ENCODE measurements around the gene CARNS1.

The CARNS1 gene

GRCh38 chr11:67445515-67445914, 30.0 kb downstream of the CARNS1 start:
- DNase-seq, result no peak

GRCh38 chr11:67448220-67448609, 32.7 kb downstream of the CARNS1 start:
- DNase-seq, result no peak

GRCh38 chr11:67449116-67449844, 33.8 kb downstream of the CARNS1 start:
- no peak for DNase-seq

- DNase-seq, result no peak
Observed at GRCh38 chr11:67450796-67451657, 35.5 kb downstream of the CARNS1 start.

GRCh38 chr11:67451658-67451976, 36.1 kb downstream of the CARNS1 start:
- no peak for DNase-seq

GRCh38 chr11:67452141-67452952, 36.9 kb downstream of the CARNS1 start, which contains the start of gene GPR152:
Gene GPR152, minus strand, starts transcription at chr11:67452729. Its CDS starts 5 bp downstream, at chr11:67452724.
- DNase-seq, result no peak

GRCh38 chr11:67453816-67454732, 38.6 kb downstream of the CARNS1 start:
- DNase-seq, result no peak

GRCh38 chr11:67455054-67455453, 39.6 kb downstream of the CARNS1 start, which contains the start of gene CABP4:
Gene CABP4, plus strand, starts transcription at chr11:67455354. Its CDS starts 70 bp downstream, at chr11:67455424.
- DNase-seq, result no peak

- no peak for DNase-seq
Observed at GRCh38 chr11:67456068-67456705, 40.7 kb downstream of the CARNS1 start.

GRCh38 chr11:67457453-67457852, 42.0 kb downstream of the CARNS1 start:
- DNase-seq, result no peak

GRCh38 chr11:67458266-67458665, 42.8 kb downstream of the CARNS1 start:
- DNase-seq, result no peak

GRCh38 chr11:67463186-67463585, 47.7 kb downstream of the CARNS1 start:
- DNase-seq, result no peak

GRCh38 chr11:67463680-67464410, 48.4 kb downstream of the CARNS1 start:
- peak; percentile 25 for DNase-seq

GRCh38 chr11:67464411-67465188, 49.1 kb downstream of the CARNS1 start:
- DNase-seq, result peak; percentile 86

- no peak for DNase-seq
Observed at GRCh38 chr11:67465189-67465510, 49.7 kb downstream of the CARNS1 start.

GRCh38 chr11:67465530-67465929, 50.1 kb downstream of the CARNS1 start:
- peak; percentile 53 for DNase-seq

GRCh38 chr11:67466367-67466766, 50.9 kb downstream of the CARNS1 start:
- no peak for DNase-seq

GRCh38 chr11:67466962-67467771, 51.7 kb downstream of the CARNS1 start:
- no peak for DNase-seq

GRCh38 chr11:67468056-67468455, 52.6 kb downstream of the CARNS1 start:
- DNase-seq, result no peak
